ENCODE measurements around the gene VTCN1. TPM values are rescaled to one million over a fixed set of nuclear protein-coding genes. Genes with fewer than 3 reads are reported as not detected.
A peak's percentile ranks its signal among the peaks of the same experiment; 100 is the strongest.

VTCN1 gene
- total RNA-seq, 1 experiment from 2014 or later = 0.52 TPM

- CTCF ChIA-PET = no interaction called here
Observed at GRCh38 chr1:117183112-117183511, 27.6 kb downstream of the VTCN1 start.

GRCh38 chr1:117182319-117182718 is 28.4 kb downstream of the VTCN1 start:
- DNase-seq = no peak
- ChIA-PET POLR2A (no interaction called here), CTCF (interaction anchor here (0.7 kb wide), 1 partner anchor 387 kb away, joined by 3 read pairs; no protein-coding TSS in a partner anchor)
- H3K9me3 Mint-ChIP-seq (ENCODE audit: unreplicated experiment) = no peaks in the 10 kb centered on the region
- no peak overlapping the region for H3K4me3 Mint-ChIP-seq (ENCODE audit: unreplicated experiment)
- no peaks in the 10 kb centered on the region for H3K9me3 ChIP-seq
- no peak overlapping the region for H3K27ac Mint-ChIP-seq (ENCODE audit: unreplicated experiment)
- no peak overlapping the region for H3K4me3 ChIP-seq (ENCODE audit: low read depth, low read length)
- no peak for TF ChIP-seq CTCF (IDR thresholded peaks at IDR 0.05; ENCODE audit: insufficient read depth in 1 of 2, low read depth in 1 of 2, low read length in 1 of 2, severe bottlenecking in 1 of 2, unreplicated experiment in 1 of 2)
- H3K27me3 Mint-ChIP-seq (ENCODE audit: insufficient read depth, unreplicated experiment) = no peaks in the 10 kb centered on the region
- BruUV-seq (replicated peaks) = no TSS peak
- H3K4me1 Mint-ChIP-seq (ENCODE audit: low read depth, unreplicated experiment) = peaks cover 14% of the 10 kb centered on the region
- H3K36me3 ChIP-seq (ENCODE audit: control insufficient read depth, insufficient read depth, low read length) = no peaks in the 10 kb centered on the region
- H3K27me3 ChIP-seq (replicated peaks; ENCODE audit: control insufficient read depth, insufficient read depth, low read length) = no peaks in the 10 kb centered on the region
- peaks cover 7% of the 10 kb centered on the region; the same call in 1 of the 2 replicates for H3K4me1 ChIP-seq
- H3K36me3 Mint-ChIP-seq (ENCODE audit: insufficient read depth, unreplicated experiment) = no peaks in the 10 kb centered on the region
- intact Hi-C loops (cut with micrococcal nuclease; ENCODE audit: unreplicated experiment) = no loop called here

More at GRCh38 chr1:117183112-117183511, 27.6 kb downstream of the VTCN1 start:
- H3K9me3 ChIP-seq = no peaks in the 10 kb centered on the region
- peaks cover 7% of the 10 kb centered on the region; the same call in 1 of the 2 replicates for H3K4me1 ChIP-seq
- no TSS peak for BruUV-seq (replicated peaks)
- intact Hi-C loops (cut with micrococcal nuclease; ENCODE audit: unreplicated experiment) = no loop called here
- no peak overlapping the region for H3K4me3 ChIP-seq (ENCODE audit: low read depth, low read length)
- POLR2A ChIA-PET = no interaction called here
- TF ChIP-seq CTCF (IDR thresholded peaks at IDR 0.05; ENCODE audit: insufficient read depth in 1 of 2, low read depth in 1 of 2, low read length in 1 of 2, severe bottlenecking in 1 of 2, unreplicated experiment in 1 of 2) = no peak
- Mint-ChIP-seq H3K27me3 (ENCODE audit: insufficient read depth, unreplicated experiment) (no peaks in the 10 kb centered on the region), H3K4me3 (ENCODE audit: unreplicated experiment) (no peak overlapping the region), H3K9me3 (ENCODE audit: unreplicated experiment) (no peaks in the 10 kb centered on the region), H3K27ac (ENCODE audit: unreplicated experiment) (no peak overlapping the region), H3K4me1 (ENCODE audit: low read depth, unreplicated experiment) (peaks cover 14% of the 10 kb centered on the region), H3K36me3 (ENCODE audit: insufficient read depth, unreplicated experiment) (no peaks in the 10 kb centered on the region)
- no peaks in the 10 kb centered on the region for H3K27me3 ChIP-seq (replicated peaks; ENCODE audit: control insufficient read depth, insufficient read depth, low read length)
- H3K36me3 ChIP-seq (ENCODE audit: control insufficient read depth, insufficient read depth, low read length) = no peaks in the 10 kb centered on the region
- no peak for DNase-seq

GRCh38 chr1:117181630-117182041 is 29.1 kb downstream of the VTCN1 start:
- Histone ChIP-seq H3K27me3 (replicated peaks; ENCODE audit: control insufficient read depth, insufficient read depth, low read length) (no peaks in the 10 kb centered on the region), H3K4me3 (ENCODE audit: low read depth, low read length) (no peak overlapping the region), H3K36me3 (ENCODE audit: control insufficient read depth, insufficient read depth, low read length) (no peaks in the 10 kb centered on the region), H3K4me1 (peaks cover 7% of the 10 kb centered on the region; the same call in 1 of the 2 replicates), H3K9me3 (no peaks in the 10 kb centered on the region)
- H3K4me1 Mint-ChIP-seq (ENCODE audit: low read depth, unreplicated experiment) = peaks cover 14% of the 10 kb centered on the region
- H3K4me3 Mint-ChIP-seq (ENCODE audit: unreplicated experiment) = no peak overlapping the region
- ChIA-PET POLR2A (no interaction called here), CTCF (interaction anchor here (0.7 kb wide), 1 partner anchor 386 kb away, joined by 3 read pairs; no protein-coding TSS in a partner anchor)
- no peaks in the 10 kb centered on the region for H3K27me3 Mint-ChIP-seq (ENCODE audit: insufficient read depth, unreplicated experiment)
- no TSS peak for BruUV-seq (replicated peaks)
- intact Hi-C loops (cut with micrococcal nuclease; ENCODE audit: unreplicated experiment) = no loop called here
- no peaks in the 10 kb centered on the region for H3K9me3 Mint-ChIP-seq (ENCODE audit: unreplicated experiment)
- H3K36me3 Mint-ChIP-seq (ENCODE audit: insufficient read depth, unreplicated experiment) = no peaks in the 10 kb centered on the region
- TF ChIP-seq CTCF (IDR thresholded peaks at IDR 0.05; ENCODE audit: insufficient read depth in 1 of 2, low read depth in 1 of 2, low read length in 1 of 2, severe bottlenecking in 1 of 2, unreplicated experiment in 1 of 2) = no peak
- DNase-seq = peak in 1 of 2 experiments; percentile 47
- H3K27ac Mint-ChIP-seq (ENCODE audit: unreplicated experiment) = no peak overlapping the region
